Vagina (tissue), 2 donors: ENCODE data around the gene DELE1. TPM values are rescaled to one million over a fixed set of nuclear protein-coding genes. Genes with fewer than 3 reads are reported as not detected.
A peak's percentile ranks its signal among the peaks of the same experiment; 100 is the strongest.
"Not testable (repeated sequence)": the region's sequence is repeated elsewhere in the genome, so short reads cannot be mapped to it uniquely, and the experiment has no call there.

ENCODE experiments used
- DNase-seq, 2 donors: peaks; one replicate each; pipeline ENCODE4 v3.0.0-alpha.2; 2017; ENCODE audit errors: extremely low spot score in 2 of 2
- H3K27ac ChIP-seq: fragments of 200-600 bp; sonication (generic); one replicate; pipeline ENCODE4 v1.5.1; 2019
- H3K27me3 ChIP-seq: fragments of 200-600 bp; sonication (generic); one replicate; pipeline ENCODE4 v1.5.1; 2019
- H3K36me3 ChIP-seq, 2 donors: fragments of 200-600 bp; sonication (generic); one replicate each; pipeline ENCODE4 v1.5.1; 2017 to 2019
- H3K4me1 ChIP-seq: fragments of 200-600 bp; sonication (generic); one replicate; pipeline ENCODE4 v1.5.1; 2019
- H3K4me3 ChIP-seq, 2 donors: fragments of 200-600 bp; sonication (generic); 1 replicate in 1 of 2; 2 replicates in 1 of 2; pipeline ENCODE4 v1.5.1; 2016 to 2019
- H3K9me3 ChIP-seq: fragments of 200-600 bp; sonication (generic); one replicate; pipeline ENCODE4 v1.5.1; 2019
- POLR2A ChIP-seq, 2 donors: fragments of 450-650 bp; IDR thresholded peaks; one replicate each; pipeline ENCODE4 v1.6.1; 2017; ENCODE audit warnings: antibody characterized with exemption in 2 of 2, mild to moderate bottlenecking in 2 of 2, moderate library complexity in 2 of 2
- POLR2AphosphoS5 ChIP-seq, 2 donors: sonication (generic); formaldehyde crosslinking; IDR thresholded peaks; one replicate each; pipeline ENCODE4 v1.9.0; 2017; ENCODE audit warnings: antibody characterized with exemption in 2 of 2, mild to moderate bottlenecking in 2 of 2, low read depth in 1 of 2; ENCODE audit not compliant: insufficient read depth in 1 of 2
- intact Hi-C: fragments of 100-400 bp; cut with DNase I; formaldehyde crosslinking; loops from one replicate; pipeline ENCODE4 v1.15.1; 2023
- total RNA-seq: library from RNA; depleted of rRNA; stranded (reverse); fragments of >200 nt; gene quantifications from one replicate; pipeline ENCODE4 v1.2.3, GENCODE V29; 2016
- TF ChIP-seq, protein P1 (sequence below), 3 experiments: fragments of 450-650 bp in 2 of 3; fragments of 200-600 bp in 1 of 3; sonication (generic) in 1 of 3; IDR thresholded peaks; one replicate each; pipeline ENCODE4 v1.5.1; 2017 to 2019; ENCODE audit warnings: antibody characterized with exemption in 3 of 3, mild to moderate bottlenecking in 2 of 3, moderate library complexity in 2 of 3

The DELE1 gene
- total RNA-seq, 1 donor from 2014 or later, result 79.1 TPM

DNA sequence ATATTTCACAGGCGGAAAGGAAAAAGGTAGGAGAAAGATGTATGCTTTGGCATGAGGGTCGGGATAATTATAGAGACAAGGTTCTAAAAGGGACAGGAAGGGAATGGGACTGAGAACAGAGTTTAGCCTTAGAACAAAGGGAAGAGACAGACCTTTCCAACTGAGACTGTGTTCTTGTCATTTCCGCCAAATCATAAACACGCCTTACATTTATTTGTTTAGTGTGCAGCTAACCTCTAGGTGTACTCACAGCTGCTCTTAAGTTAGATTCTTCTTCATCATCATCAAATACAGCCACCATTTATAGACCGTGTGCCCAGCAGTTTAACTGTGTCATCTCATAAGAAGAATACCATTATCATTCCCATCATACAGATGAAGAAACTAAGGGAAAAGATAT, 5.9 kb upstream of the DELE1 start:
- Histone ChIP-seq H3K4me3 (no peak overlapping the region), H3K36me3 (no peaks in the 10 kb centered on the region), H3K27me3 (no peaks in the 10 kb centered on the region), H3K4me1 (peaks cover 19% of the 10 kb centered on the region), H3K27ac (no peak overlapping the region), H3K9me3 (no peaks in the 10 kb centered on the region)
- intact Hi-C loops, result no loop called here
- TF ChIP-seq POLR2A (IDR thresholded peaks at IDR 0.05), result no peak
- TF ChIP-seq, protein P1, sequence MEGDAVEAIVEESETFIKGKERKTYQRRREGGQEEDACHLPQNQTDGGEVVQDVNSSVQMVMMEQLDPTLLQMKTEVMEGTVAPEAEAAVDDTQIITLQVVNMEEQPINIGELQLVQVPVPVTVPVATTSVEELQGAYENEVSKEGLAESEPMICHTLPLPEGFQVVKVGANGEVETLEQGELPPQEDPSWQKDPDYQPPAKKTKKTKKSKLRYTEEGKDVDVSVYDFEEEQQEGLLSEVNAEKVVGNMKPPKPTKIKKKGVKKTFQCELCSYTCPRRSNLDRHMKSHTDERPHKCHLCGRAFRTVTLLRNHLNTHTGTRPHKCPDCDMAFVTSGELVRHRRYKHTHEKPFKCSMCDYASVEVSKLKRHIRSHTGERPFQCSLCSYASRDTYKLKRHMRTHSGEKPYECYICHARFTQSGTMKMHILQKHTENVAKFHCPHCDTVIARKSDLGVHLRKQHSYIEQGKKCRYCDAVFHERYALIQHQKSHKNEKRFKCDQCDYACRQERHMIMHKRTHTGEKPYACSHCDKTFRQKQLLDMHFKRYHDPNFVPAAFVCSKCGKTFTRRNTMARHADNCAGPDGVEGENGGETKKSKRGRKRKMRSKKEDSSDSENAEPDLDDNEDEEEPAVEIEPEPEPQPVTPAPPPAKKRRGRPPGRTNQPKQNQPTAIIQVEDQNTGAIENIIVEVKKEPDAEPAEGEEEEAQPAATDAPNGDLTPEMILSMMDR (IDR thresholded peaks at IDR 0.05), result no peak
- TF ChIP-seq POLR2AphosphoS5 (IDR thresholded peaks at IDR 0.05; ENCODE audit: insufficient read depth in 1 of 2, low read depth in 1 of 2), result no peak
- no peak for DNase-seq

DNA sequence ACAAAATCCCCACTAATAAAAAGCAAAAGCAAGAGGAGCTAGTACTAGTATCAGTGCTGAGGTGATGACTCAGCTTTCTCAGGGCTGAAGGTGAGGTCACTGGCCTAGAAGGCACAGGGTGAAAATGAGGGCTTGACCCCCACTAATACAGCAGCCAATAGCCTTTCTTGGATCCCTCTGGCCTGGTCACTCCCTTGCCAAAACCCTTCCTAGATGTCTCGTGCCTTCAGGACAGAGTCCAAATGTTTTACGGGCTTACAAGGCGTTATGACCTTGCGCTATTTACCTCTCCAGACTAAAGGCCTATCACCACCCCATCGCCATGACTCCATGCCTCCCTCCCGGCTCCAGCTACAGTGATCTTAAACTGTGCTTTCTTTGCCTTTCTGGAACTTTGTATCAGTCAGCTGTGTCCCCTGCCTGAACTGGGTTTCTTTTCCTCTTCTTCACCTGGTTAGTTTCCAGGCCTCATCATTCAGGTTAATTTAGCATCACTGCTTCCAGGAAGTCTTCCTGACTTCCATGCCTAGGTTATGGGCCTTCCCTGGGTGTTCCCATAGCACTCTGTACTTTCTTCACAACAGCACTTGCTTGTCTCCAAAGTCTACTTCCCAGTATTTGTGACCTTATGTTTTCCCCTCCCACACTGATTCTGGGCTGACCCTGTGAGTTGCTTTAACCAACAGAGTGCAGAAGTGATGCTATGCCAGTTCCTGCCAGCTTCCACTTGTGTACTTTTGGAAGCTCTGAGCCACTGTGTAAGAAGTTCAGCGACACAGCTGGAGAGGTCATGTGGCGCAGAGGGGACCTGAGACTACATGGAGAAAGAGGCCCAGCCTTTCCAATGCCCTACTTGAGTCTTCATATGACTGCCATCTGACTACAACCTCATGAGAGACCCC, 4.2 kb upstream of the DELE1 start:
- Histone ChIP-seq H3K9me3 (no peaks in the 10 kb centered on the region), H3K36me3 (no peaks in the 10 kb centered on the region), H3K4me3 (no peak overlapping the region), H3K27ac (no peak overlapping the region), H3K27me3 (no peaks in the 10 kb centered on the region), H3K4me1 (peaks cover 17% of the 10 kb centered on the region)
- no peak for DNase-seq
- TF ChIP-seq POLR2A (IDR thresholded peaks at IDR 0.05), result no peak
- TF ChIP-seq, protein P1 (IDR thresholded peaks at IDR 0.05), result no peak
- TF ChIP-seq POLR2AphosphoS5 (IDR thresholded peaks at IDR 0.05; ENCODE audit: insufficient read depth in 1 of 2, low read depth in 1 of 2), result no peak
- intact Hi-C loops, result loop anchor here (5.0 kb wide), 1 partner anchor 42 kb away; the partner anchor contains the start of gene PCDH1

DNA sequence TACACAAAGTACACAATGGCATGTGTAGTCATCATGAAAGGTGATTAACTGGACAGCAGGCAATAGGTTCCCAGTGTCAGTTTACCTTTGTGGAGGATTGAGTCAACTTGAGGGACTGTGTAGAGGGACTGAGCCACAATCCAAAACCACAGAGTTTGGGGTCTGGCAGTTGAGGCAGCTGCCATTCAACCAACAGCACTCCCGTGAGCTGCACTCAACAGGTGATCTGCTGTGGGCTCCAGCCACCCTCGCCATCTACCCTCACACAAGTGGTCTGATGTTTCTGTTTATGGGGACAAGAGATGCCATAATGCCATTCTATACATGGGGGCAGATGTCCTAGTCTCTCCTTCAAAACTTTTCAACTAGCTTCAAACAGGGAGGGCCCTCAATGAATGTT, 2.9 kb upstream of the DELE1 start:
- no peak for TF ChIP-seq POLR2AphosphoS5 (IDR thresholded peaks at IDR 0.05; ENCODE audit: insufficient read depth in 1 of 2, low read depth in 1 of 2)
- TF ChIP-seq, protein P1 (IDR thresholded peaks at IDR 0.05), result no peak
- DNase-seq, result no peak
- intact Hi-C loops, result loop anchor here (5.0 kb wide), 1 partner anchor 43 kb away; the partner anchor contains the start of gene PCDH1
- no peak overlapping the region for H3K27ac ChIP-seq
- H3K4me3 ChIP-seq, result no peak overlapping the region
- peaks cover 0 to 7% of the 10 kb centered on the region in 2 donors for H3K36me3 ChIP-seq
- H3K27me3 ChIP-seq, result no peaks in the 10 kb centered on the region
- H3K4me1 ChIP-seq, result peaks cover 27% of the 10 kb centered on the region
- no peaks in the 10 kb centered on the region for H3K9me3 ChIP-seq

DNA sequence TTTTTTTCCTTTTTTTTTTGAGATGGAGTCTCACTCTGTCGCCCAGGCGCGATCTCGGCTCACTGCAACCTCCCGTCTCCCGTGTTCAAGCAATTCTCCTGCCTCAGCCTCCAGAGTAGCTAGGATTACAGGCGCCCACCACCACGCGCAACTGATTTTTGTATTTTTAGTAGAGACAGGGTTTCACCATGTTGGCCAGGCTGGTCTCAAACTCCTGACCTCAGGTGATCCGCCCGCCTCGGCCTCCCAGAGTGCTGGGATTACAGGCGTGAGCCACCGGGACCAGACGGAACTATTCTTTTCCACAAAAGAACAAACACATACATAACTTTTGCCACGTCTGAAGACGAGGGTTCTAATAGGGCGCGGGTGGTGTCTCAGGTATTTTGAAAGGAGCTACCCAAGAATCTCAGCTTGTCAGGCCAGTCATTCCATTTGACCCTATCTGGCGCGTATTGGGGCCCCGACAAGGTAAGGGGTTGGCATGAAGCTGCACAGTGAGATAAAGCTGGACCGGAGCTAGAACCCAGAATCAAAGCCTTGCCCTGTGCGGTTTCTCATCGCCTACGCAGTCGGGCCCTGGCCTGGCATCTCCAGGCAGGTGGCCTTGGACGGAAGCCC, 734 bp upstream of the DELE1 start:
- intact Hi-C loops, result loop anchor here (5.0 kb wide), 1 partner anchor 46 kb away; the partner anchor contains the start of gene PCDH1
- Histone ChIP-seq H3K36me3 (peaks cover 0 to 24% of the 10 kb centered on the region in 2 donors), H3K4me3 (peak overlapping the region; percentile 64 to 69), H3K4me1 (peaks cover 32% of the 10 kb centered on the region), H3K27ac (peak overlapping the region; percentile 95)
- H3K9me3 ChIP-seq, DNase-seq, H3K27me3 ChIP-seq: not testable (repeated sequence)

DNA sequence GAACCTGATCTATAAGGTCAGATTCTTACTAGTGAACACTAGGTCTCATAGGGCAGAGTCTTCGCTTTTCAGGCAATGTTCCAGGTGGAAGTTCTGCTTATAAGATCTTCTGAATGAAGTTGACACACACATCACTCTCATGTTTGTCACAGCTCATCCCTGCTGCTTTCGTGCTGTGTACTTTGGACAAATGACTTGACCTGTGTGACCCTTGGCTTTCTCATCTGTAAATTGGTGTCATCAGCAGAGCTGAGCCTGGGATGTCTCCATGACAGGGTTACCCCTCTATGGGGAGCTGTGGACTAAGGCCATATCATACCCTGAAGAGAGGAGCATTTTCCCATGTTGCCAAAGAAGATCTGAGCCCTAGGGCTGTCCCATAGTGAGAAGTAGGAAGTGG, 2.8 kb downstream of the DELE1 start:
- H3K27me3 ChIP-seq, result no peaks in the 10 kb centered on the region
- intact Hi-C loops, result no loop called here
- no peak for DNase-seq
- H3K9me3 ChIP-seq, result no peaks in the 10 kb centered on the region
- H3K4me1 ChIP-seq, result peaks cover 32% of the 10 kb centered on the region
- no peak for TF ChIP-seq POLR2AphosphoS5 (IDR thresholded peaks at IDR 0.05; ENCODE audit: insufficient read depth in 1 of 2, low read depth in 1 of 2)
- TF ChIP-seq, protein P1 (IDR thresholded peaks at IDR 0.05), result no peak
- H3K36me3 ChIP-seq, result peaks cover 0 to 59% of the 10 kb centered on the region in 2 donors
- H3K27ac ChIP-seq, result no peak overlapping the region
- H3K4me3 ChIP-seq, result no peak overlapping the region
